Heart left ventricle (tissue), 13 donors: ENCODE data around the gene GTF2I.

ENCODE experiments used
- POLR2A ChIP-seq, 2 donors: fragments of 450-650 bp; IDR thresholded peaks; one replicate each; pipeline ENCODE4 v1.6.1; 2017; ENCODE audit warnings: antibody characterized with exemption in 2 of 2, mild to moderate bottlenecking in 2 of 2, moderate library complexity in 2 of 2
- TF ChIP-seq, protein P1 (sequence below), 12 donors: fragments of 200-600 bp; sonication (generic) in 4 of 12; IDR thresholded peaks; one replicate each; pipeline versions ENCODE4 v1.5.0 to v1.8.0; 2018 to 2022; ENCODE audit warnings: antibody characterized with exemption in 12 of 12, mild to moderate bottlenecking in 5 of 12
- donor health status: ischemic (EF 13 %, LVEDD 7.1; RV severe dilation, severe dysfunction).
- donor health status: DM: no; HTN: yes; CAD: no.
- donor health status: DM: no; HTN: no; CAD: no.
- donor health status: ischemic (EF 25% LVEDD 6.9; RV normal size, moderate dysfunction).
- donor health status: ischemic (EF 25% LVEDD 5.7; RV mildly dilated, moderate dysfunction).
- donor health status: ischemic (EF 35%, LVEDD 5.7; RV mildly dilated, moderate dysfunction).
- donor health status: nonischemic (EF 11% LVEDD 7.7; RV severe dilation, severe dysfunction).
- donor health status: DM: yes; HTN: yes; CAD: no.
- donor health status: PGD.
- donor health status: ischemic (EF 29% LVEDD 5.4; RV normal size, mild dysfunction).
- donor health status: nonischemic (EF 23%, LVEDD 6.1; RV moderate dilation, normal function).

DNA sequence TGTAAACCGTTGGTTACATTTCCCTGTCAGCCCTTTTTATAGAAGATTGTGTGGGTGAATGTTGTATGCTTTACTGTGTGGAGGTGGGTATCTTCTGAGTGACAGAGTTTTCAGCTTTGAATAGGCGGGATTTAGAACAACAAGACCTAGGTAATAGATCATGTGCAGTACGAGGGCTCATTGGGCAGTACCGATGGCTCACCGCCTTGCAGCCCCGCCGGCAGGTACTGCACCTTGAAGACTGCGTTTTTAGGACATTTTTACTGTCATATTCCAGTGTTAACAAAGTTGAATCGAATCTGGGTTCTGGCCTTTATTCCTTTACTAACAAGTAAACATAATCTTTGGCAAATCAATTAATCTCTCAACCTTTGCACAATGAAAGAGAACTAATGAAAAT is 60.4 kb downstream of the GTF2I start:
- TF ChIP-seq, protein P1, sequence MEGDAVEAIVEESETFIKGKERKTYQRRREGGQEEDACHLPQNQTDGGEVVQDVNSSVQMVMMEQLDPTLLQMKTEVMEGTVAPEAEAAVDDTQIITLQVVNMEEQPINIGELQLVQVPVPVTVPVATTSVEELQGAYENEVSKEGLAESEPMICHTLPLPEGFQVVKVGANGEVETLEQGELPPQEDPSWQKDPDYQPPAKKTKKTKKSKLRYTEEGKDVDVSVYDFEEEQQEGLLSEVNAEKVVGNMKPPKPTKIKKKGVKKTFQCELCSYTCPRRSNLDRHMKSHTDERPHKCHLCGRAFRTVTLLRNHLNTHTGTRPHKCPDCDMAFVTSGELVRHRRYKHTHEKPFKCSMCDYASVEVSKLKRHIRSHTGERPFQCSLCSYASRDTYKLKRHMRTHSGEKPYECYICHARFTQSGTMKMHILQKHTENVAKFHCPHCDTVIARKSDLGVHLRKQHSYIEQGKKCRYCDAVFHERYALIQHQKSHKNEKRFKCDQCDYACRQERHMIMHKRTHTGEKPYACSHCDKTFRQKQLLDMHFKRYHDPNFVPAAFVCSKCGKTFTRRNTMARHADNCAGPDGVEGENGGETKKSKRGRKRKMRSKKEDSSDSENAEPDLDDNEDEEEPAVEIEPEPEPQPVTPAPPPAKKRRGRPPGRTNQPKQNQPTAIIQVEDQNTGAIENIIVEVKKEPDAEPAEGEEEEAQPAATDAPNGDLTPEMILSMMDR (IDR thresholded peaks at IDR 0.05): no peak
- no peak for TF ChIP-seq POLR2A (IDR thresholded peaks at IDR 0.05)
